Prostate gland (tissue), 2 donors: ENCODE measurements around the gene KRTAP3-2.

ENCODE experiments used
- POLR2AphosphoS5 ChIP-seq: sonication (generic); formaldehyde crosslinking; IDR thresholded peaks from one replicate; pipeline ENCODE4 v1.6.1; 2017; ENCODE audit warnings: antibody characterized with exemption
- TF ChIP-seq, protein P1 (sequence below), 4 experiments: fragments of 200-600 bp in 2 of 4; fragments of 450-650 bp in 2 of 4; sonication (generic) in 2 of 4; IDR thresholded peaks; 1 replicate in 3 of 4; 2 replicates in 1 of 4; pipeline ENCODE4 v1.5.1; 2016 to 2019; ENCODE audit warnings: antibody characterized with exemption in 4 of 4, mild to moderate bottlenecking in 2 of 4, moderate library complexity in 2 of 4

DNA sequence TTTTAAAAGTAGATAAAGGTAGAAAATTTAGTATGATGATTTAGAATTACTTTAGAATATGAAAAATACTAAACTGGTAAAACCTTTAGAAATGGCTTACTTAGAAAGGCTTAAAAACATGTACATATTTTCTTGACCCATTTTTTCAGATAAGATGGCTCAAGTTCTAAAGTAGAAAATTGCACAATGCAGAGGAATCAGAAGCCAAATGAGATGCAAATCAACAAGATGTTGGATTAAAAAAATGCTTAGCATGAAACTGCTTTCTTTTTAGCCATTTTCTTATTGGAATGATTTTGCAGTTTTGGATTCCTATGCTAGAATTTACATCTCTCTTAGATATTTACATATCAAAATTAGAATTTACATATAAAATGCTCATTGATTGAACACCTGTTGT lies 10.7 kb upstream of the KRTAP3-2 start:
- TF ChIP-seq POLR2AphosphoS5: no peak
- TF ChIP-seq, protein P1, sequence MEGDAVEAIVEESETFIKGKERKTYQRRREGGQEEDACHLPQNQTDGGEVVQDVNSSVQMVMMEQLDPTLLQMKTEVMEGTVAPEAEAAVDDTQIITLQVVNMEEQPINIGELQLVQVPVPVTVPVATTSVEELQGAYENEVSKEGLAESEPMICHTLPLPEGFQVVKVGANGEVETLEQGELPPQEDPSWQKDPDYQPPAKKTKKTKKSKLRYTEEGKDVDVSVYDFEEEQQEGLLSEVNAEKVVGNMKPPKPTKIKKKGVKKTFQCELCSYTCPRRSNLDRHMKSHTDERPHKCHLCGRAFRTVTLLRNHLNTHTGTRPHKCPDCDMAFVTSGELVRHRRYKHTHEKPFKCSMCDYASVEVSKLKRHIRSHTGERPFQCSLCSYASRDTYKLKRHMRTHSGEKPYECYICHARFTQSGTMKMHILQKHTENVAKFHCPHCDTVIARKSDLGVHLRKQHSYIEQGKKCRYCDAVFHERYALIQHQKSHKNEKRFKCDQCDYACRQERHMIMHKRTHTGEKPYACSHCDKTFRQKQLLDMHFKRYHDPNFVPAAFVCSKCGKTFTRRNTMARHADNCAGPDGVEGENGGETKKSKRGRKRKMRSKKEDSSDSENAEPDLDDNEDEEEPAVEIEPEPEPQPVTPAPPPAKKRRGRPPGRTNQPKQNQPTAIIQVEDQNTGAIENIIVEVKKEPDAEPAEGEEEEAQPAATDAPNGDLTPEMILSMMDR (IDR thresholded peaks at IDR 0.05): no peak
